SK-N-SH (cell line): ENCODE data around the gene IMPDH1. TPM values are rescaled to one million over a fixed set of nuclear protein-coding genes. Genes with fewer than 3 reads are reported as not detected.
A peak's percentile ranks its signal among the peaks of the same experiment; 100 is the strongest.

ENCODE experiments used
- CTCF ChIA-PET: fragments of 300-600, 350-600 bp; formaldehyde crosslinking; extraction: SDS; loops from one replicate; lab custom pipeline; 2021; lab: Yijun Ruan, JAX
- POLR2A ChIA-PET: fragments of 350-600 bp; sonication (Branson Sonifier 250); formaldehyde crosslinking; extraction: SDS; loops from one replicate; lab custom pipeline; 2020; ENCODE audit warnings: antibody characterized with exemption, inconsistent platforms; lab: Yijun Ruan, JAX
- DNase-seq: peaks from one replicate; pipeline ENCODE4 v3.0.0; 2012
- H2AFZ ChIP-seq: fragments of 200-600 bp; sonication (generic); 2 replicates; pipeline ENCODE4 v1.8.1; 2016; ENCODE audit warnings: antibody characterized with exemption, mild to moderate bottlenecking, low read depth
- H3F3A ChIP-seq: fragments of 200-600 bp; sonication (generic); replicated peaks from 2 replicates; pipeline ENCODE3; 2016; ENCODE audit warnings: antibody characterized with exemption, mild to moderate bottlenecking; ENCODE audit not compliant: insufficient read depth
- H3K27ac ChIP-seq, 2 experiments: fragments of 200-500 bp in 1 of 2; fragments of 200-600 bp in 1 of 2; sonication (Bioruptor generic) in 1 of 2; sonication (generic), shearing (Covaris generic) in 1 of 2; 2 replicates each; pipeline versions ENCODE4 v1.5.1 to v1.6.1; 2014 to 2016; ENCODE audit warnings: low read depth in 2 of 2, inconsistent platforms in 1 of 2, low read length in 1 of 2, mild to moderate bottlenecking in 1 of 2, mixed read lengths in 1 of 2
- H3K27me3 ChIP-seq: fragments of 200-600 bp; sonication (generic), shearing (Covaris generic); 2 replicates; pipeline ENCODE4 v1.6.1; 2016; ENCODE audit warnings: mixed run types; ENCODE audit not compliant: insufficient read depth
- H3K36me3 ChIP-seq, 2 experiments: fragments of 200-500 bp in 1 of 2; fragments of 200-600 bp in 1 of 2; sonication (Bioruptor generic) in 1 of 2; sonication (generic) in 1 of 2; replicated peaks in 1 of 2; 2 replicates each; pipeline versions ENCODE3 to v1.5.1; 2014 to 2016; ENCODE audit warnings: low read length in 1 of 2, mild to moderate bottlenecking in 1 of 2; ENCODE audit not compliant: insufficient read depth in 2 of 2, control insufficient read depth in 1 of 2
- H3K4me1 ChIP-seq, 2 experiments: fragments of 200-500 bp in 1 of 2; fragments of 200-600 bp in 1 of 2; sonication (Bioruptor generic) in 1 of 2; sonication (generic), shearing (Covaris generic) in 1 of 2; 2 replicates each; pipeline versions ENCODE4 v1.5.1 to v1.6.1; 2014 to 2016; ENCODE audit warnings: low read depth in 1 of 2, low read length in 1 of 2, mixed run types in 1 of 2; ENCODE audit not compliant: insufficient read depth in 2 of 2, control insufficient read depth in 1 of 2
- H3K4me2 ChIP-seq: fragments of 200-600 bp; sonication (generic), shearing (Covaris generic); 2 replicates; pipeline ENCODE4 v1.6.1; 2017; ENCODE audit warnings: mixed run types
- H3K4me3 ChIP-seq, 2 experiments: fragments of 200-500 bp in 1 of 2; fragments of 200-600 bp in 1 of 2; sonication (Bioruptor generic) in 1 of 2; sonication (generic), shearing (Covaris generic) in 1 of 2; 2 replicates each; pipeline versions ENCODE4 v1.5.1 to v1.8.1; 2014 to 2016; ENCODE audit warnings: low read depth in 2 of 2, inconsistent platforms in 1 of 2, low read length in 1 of 2, mild to moderate bottlenecking in 1 of 2, mixed read lengths in 1 of 2, moderate library complexity in 1 of 2
- H3K79me2 ChIP-seq: fragments of 200-600 bp; sonication (generic); 2 replicates; pipeline ENCODE4 v1.8.1; 2017; ENCODE audit warnings: mild to moderate bottlenecking; ENCODE audit not compliant: insufficient read depth
- H3K9ac ChIP-seq: fragments of 200-600 bp; sonication (generic); 2 replicates; pipeline ENCODE4 v1.6.1; 2017; ENCODE audit warnings: mixed run types
- H3K9me2 ChIP-seq: fragments of 200-600 bp; sonication (generic); 2 replicates; pipeline ENCODE4 v1.6.1; 2017; ENCODE audit warnings: mixed run types
- H3K9me3 ChIP-seq: fragments of 200-600 bp; sonication (generic); 2 replicates; pipeline ENCODE4 v1.6.1; 2017; ENCODE audit warnings: mixed run types, mild to moderate bottlenecking, moderate library complexity
- H4K20me1 ChIP-seq: fragments of 200-600 bp; sonication (generic); 2 replicates; pipeline ENCODE4 v1.6.1; 2017; ENCODE audit warnings: mild to moderate bottlenecking, mixed run types; ENCODE audit not compliant: insufficient read depth
- CTCF ChIP-seq: fragments of 200-600 bp; sonication (generic); IDR thresholded peaks from 2 replicates; pipeline ENCODE4 v1.6.1; 2017; ENCODE audit warnings: antibody characterized with exemption, mild to moderate bottlenecking, moderate library complexity
- ELF1 ChIP-seq: IDR thresholded peaks from 2 replicates; pipeline ENCODE4 v1.4.0; 2012
- EZH2phosphoT487 ChIP-seq: fragments of 200-600 bp; sonication (generic); IDR thresholded peaks from 2 replicates; pipeline ENCODE4 v1.6.1; 2017; ENCODE audit warnings: low read depth, mixed run types, mild to moderate bottlenecking, antibody characterized with exemption, moderate library complexity, borderline replicate concordance
- FOSL2 ChIP-seq: IDR thresholded peaks from 2 replicates; pipeline ENCODE4 v1.4.0; 2012; ENCODE audit warnings: low read depth, mild to moderate bottlenecking, moderate library complexity, borderline replicate concordance
- FOXM1 ChIP-seq: IDR thresholded peaks from 2 replicates; pipeline ENCODE4 v1.4.0; 2012; ENCODE audit warnings: low read depth, mild to moderate bottlenecking
- GATA2 ChIP-seq: sonication (generic); formaldehyde crosslinking; IDR thresholded peaks from 2 replicates; pipeline ENCODE4 v1.5.0; 2020; ENCODE audit warnings: mild to moderate bottlenecking, missing genetic modification reagents
- MAX ChIP-seq: IDR thresholded peaks from 2 replicates; pipeline ENCODE4 v1.4.0; 2012; ENCODE audit warnings: low read depth
- MEF2A ChIP-seq: IDR thresholded peaks from 2 replicates; pipeline ENCODE4 v1.4.0; 2012; ENCODE audit warnings: low read depth, borderline replicate concordance
- POLR2AphosphoS5 ChIP-seq: IDR thresholded peaks from 2 replicates; pipeline ENCODE4 v1.6.1; 2012; ENCODE audit warnings: low read depth, low read length
- RAD21 ChIP-seq: IDR thresholded peaks from 2 replicates; pipeline ENCODE4 v1.6.1; 2012; ENCODE audit warnings: mild to moderate bottlenecking, low read length
- RCOR1 ChIP-seq: fragments of 150-350 bp; IDR thresholded peaks from 2 replicates; pipeline ENCODE4 v1.6.1; 2017; ENCODE audit warnings: antibody characterized with exemption, low read length
- REST ChIP-seq: IDR thresholded peaks from 2 replicates; pipeline ENCODE4 v1.6.1; 2012; ENCODE audit warnings: mild to moderate bottlenecking, low read depth, low read length, moderate library complexity
- RXRA ChIP-seq: IDR thresholded peaks from 2 replicates; pipeline ENCODE4 v1.4.0; 2012; ENCODE audit warnings: low read depth, mild to moderate bottlenecking, borderline replicate concordance
- SIN3A ChIP-seq: IDR thresholded peaks from 2 replicates; pipeline ENCODE4 v1.6.1; 2012; ENCODE audit warnings: low read depth, mild to moderate bottlenecking, low read length, moderate library complexity, borderline replicate concordance
- USF1 ChIP-seq: IDR thresholded peaks from 2 replicates; pipeline ENCODE4 v1.4.0; 2012; ENCODE audit warnings: low read depth, borderline replicate concordance
- USF2 ChIP-seq: fragments of 150-350 bp; IDR thresholded peaks from 2 replicates; pipeline ENCODE4 v1.6.1; 2017; ENCODE audit warnings: antibody characterized with exemption, low read length, low read depth, borderline replicate concordance
- YY1 ChIP-seq: IDR thresholded peaks from 2 replicates; pipeline ENCODE4 v1.4.0; 2012; ENCODE audit warnings: low read depth, mild to moderate bottlenecking
- ZBTB33 ChIP-seq: IDR thresholded peaks from 2 replicates; pipeline ENCODE4 v1.4.0; 2012; ENCODE audit warnings: low read depth, borderline replicate concordance
- WGBS: methylation state at CpG from one replicate; pipeline ENCODE4 v1.1.6; 2017; ENCODE audit warnings: low lambda C conversion rate; 5-methylcytosine and 5-hydroxymethylcytosine counted together
- polyA plus RNA-seq, 3 experiments: library from polyadenylated mRNA; depleted of rRNA; stranded (reverse); fragments of >200 nt; gene quantifications; 2 replicates each; pipeline ENCODE4 v1.2.3, GENCODE V29; 2012
- TF ChIP-seq, protein P1 (sequence below): IDR thresholded peaks from 2 replicates; pipeline ENCODE4; 2012
- TF ChIP-seq, protein P2 (sequence below): fragments of 150-350 bp; IDR thresholded peaks from 2 replicates; pipeline ENCODE4 v1.6.1; 2016; ENCODE audit warnings: mild to moderate bottlenecking, low read depth, low read length

The IMPDH1 gene
- polyA plus RNA-seq, 1 of the 3 experiments (the other 2 are of a cell fraction), result 80.4 TPM

- H4K20me1 ChIP-seq, result no peaks in the 10 kb centered on the region
- H3K4me1 ChIP-seq, result peaks cover 0 to 44% of the 10 kb centered on the region in 2 experiments; a peak in 2 of 4 replicates
- no peak overlapping the region for H3K4me2 ChIP-seq
- no peak overlapping the region for H3K4me3 ChIP-seq
- 0% methylated on average over 2 of the region's 2 CpGs for WGBS
- H3K36me3 ChIP-seq, result no peaks in the 10 kb centered on the region
- ChIA-PET POLR2A (interaction anchor here (0.8 to 5.1 kb wide), 10 partner anchors 8 to 128 kb away, joined by 3 to 107 read pairs (median 4); partner anchors contain the start of genes HILPDA and METTL2B), CTCF (interaction anchor here (0.5 to 15.8 kb wide), 56 partner anchors 9 to 760 kb away, joined by 3 to 1786 read pairs (median 4); partner anchors contain the start of genes ARF5, ATP6V1F, HILPDA and IMPDH1)
- no peaks in the 10 kb centered on the region for H3K9me3 ChIP-seq
- peak overlapping the region in 1 of 2 experiments; percentile 92; a peak in 2 of 4 replicates for H3K27ac ChIP-seq
- H3K9ac ChIP-seq, result no peak overlapping the region
- H2AFZ ChIP-seq, result no peak overlapping the region
- H3K9me2 ChIP-seq, result no peaks in the 10 kb centered on the region
- DNase-seq, result peak; percentile 89
- peaks cover 7% of the 10 kb centered on the region; the same call in 1 of the 2 replicates for H3K27me3 ChIP-seq
- H3F3A ChIP-seq, result no peaks in the 10 kb centered on the region
- H3K79me2 ChIP-seq, result peaks cover 10% of the 10 kb centered on the region
- peak; percentile 98 for TF ChIP-seq CTCF
- no peak for TF ChIP-seq SIN3A
- TF ChIP-seq EZH2phosphoT487, result no peak
- no peak for TF ChIP-seq POLR2AphosphoS5
- TF ChIP-seq RXRA, result no peak
- no peak for TF ChIP-seq ZBTB33
- TF ChIP-seq GATA2, result 0 out of 2 replicates have a peak, but pooled peaks have one; percentile 46
- no peak for TF ChIP-seq USF2
- peak; percentile 100 for TF ChIP-seq RAD21
- 0 out of 2 replicates have a peak, but pooled peaks have one; percentile 34 for TF ChIP-seq RCOR1
- TF ChIP-seq REST, result no peak
- TF ChIP-seq MEF2A, result no peak
- TF ChIP-seq, protein P1, sequence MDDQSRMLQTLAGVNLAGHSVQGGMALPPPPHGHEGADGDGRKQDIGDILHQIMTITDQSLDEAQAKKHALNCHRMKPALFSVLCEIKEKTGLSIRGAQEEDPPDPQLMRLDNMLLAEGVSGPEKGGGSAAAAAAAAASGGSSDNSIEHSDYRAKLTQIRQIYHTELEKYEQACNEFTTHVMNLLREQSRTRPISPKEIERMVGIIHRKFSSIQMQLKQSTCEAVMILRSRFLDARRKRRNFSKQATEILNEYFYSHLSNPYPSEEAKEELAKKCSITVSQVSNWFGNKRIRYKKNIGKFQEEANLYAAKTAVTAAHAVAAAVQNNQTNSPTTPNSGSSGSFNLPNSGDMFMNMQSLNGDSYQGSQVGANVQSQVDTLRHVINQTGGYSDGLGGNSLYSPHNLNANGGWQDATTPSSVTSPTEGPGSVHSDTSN, result no peak
- no peak for TF ChIP-seq MAX
- no peak for TF ChIP-seq FOXM1
- TF ChIP-seq FOSL2, result no peak
- no peak for TF ChIP-seq YY1
- TF ChIP-seq, protein P2, sequence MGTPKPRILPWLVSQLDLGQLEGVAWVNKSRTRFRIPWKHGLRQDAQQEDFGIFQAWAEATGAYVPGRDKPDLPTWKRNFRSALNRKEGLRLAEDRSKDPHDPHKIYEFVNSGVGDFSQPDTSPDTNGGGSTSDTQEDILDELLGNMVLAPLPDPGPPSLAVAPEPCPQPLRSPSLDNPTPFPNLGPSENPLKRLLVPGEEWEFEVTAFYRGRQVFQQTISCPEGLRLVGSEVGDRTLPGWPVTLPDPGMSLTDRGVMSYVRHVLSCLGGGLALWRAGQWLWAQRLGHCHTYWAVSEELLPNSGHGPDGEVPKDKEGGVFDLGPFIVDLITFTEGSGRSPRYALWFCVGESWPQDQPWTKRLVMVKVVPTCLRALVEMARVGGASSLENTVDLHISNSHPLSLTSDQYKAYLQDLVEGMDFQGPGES, result no peak
- no peak for TF ChIP-seq USF1
- TF ChIP-seq ELF1, result no peak
Observed at GRCh38 chr7:128347647-128348097, 62.1 kb downstream of the IMPDH1 start.
